Left lobe of liver (tissue), 2 donors: ENCODE data around the gene SOCS6. TPM values are rescaled to one million over a fixed set of nuclear protein-coding genes. Genes with fewer than 3 reads are reported as not detected.
A peak's percentile ranks its signal among the peaks of the same experiment; 100 is the strongest.
"Not testable (repeated sequence)": the region's sequence is repeated elsewhere in the genome, so short reads cannot be mapped to it uniquely, and the experiment has no call there.

Experiments
- ATAC-seq: fragments of 200-7000 bp; cut with Tn5 transposase; one replicate; pipeline ENCODE4 v1.9.1; 2020; ENCODE audit warnings: mild to moderate bottlenecking, moderate library complexity
- DNase-seq: peaks from one replicate; pipeline ENCODE4 v3.0.0-alpha.2; 2020; ENCODE audit warnings: low spot score
- total RNA-seq: library from RNA; stranded (reverse); gene quantifications from one replicate; pipeline ENCODE4 v1.2.1, GENCODE V29; 2021
- donor health status: DM: no; HTN: no; CAD: no; lungs with moderate emphysema.
- donor health status: DM: no; HTN: yes; CAD: no.

The SOCS6 gene
- total RNA-seq, 1 donor from 2014 or later: 12.0 TPM

GRCh38 chr18:70321616-70322015, 32.8 kb downstream of the SOCS6 start:
- DNase-seq (no peak), ATAC-seq (peak; percentile 76)

GRCh38 chr18:70322385-70322784, 33.5 kb downstream of the SOCS6 start:
- ATAC-seq: peak; percentile 51
- no peak for DNase-seq

- DNase-seq (peak; percentile 89), ATAC-seq (peak; percentile 89)
These were observed 34.1 kb downstream of the SOCS6 start for GRCh38 chr18:70322928-70323327.

GRCh38 chr18:70324897-70325296, 36.1 kb downstream of the SOCS6 start:
- no peak for DNase-seq
- ATAC-seq: no peak

- DNase-seq (no peak), ATAC-seq (no peak)
These were observed 37.4 kb downstream of the SOCS6 start for GRCh38 chr18:70326255-70326654.

- ATAC-seq (no peak), DNase-seq (no peak)
These were observed 39.3 kb downstream of the SOCS6 start for GRCh38 chr18:70328169-70328568.

- ATAC-seq (no peak), DNase-seq (no peak)
These were observed 40.2 kb downstream of the SOCS6 start for GRCh38 chr18:70329071-70329470.

GRCh38 chr18:70330887-70331286, 42.0 kb downstream of the SOCS6 start:
- ATAC-seq: no peak
- no peak for DNase-seq

GRCh38 chr18:70331456-70332097, 42.7 kb downstream of the SOCS6 start:
- ATAC-seq: no peak
- DNase-seq: no peak

- DNase-seq: no peak
- peak; percentile 38 for ATAC-seq
These were observed 43.8 kb downstream of the SOCS6 start for GRCh38 chr18:70332694-70333093.

- DNase-seq (no peak), ATAC-seq (no peak)
These were observed 44.5 kb downstream of the SOCS6 start for GRCh38 chr18:70333316-70333715.

- peak; percentile 42 for ATAC-seq
- DNase-seq: no peak
These were observed 44.9 kb downstream of the SOCS6 start for GRCh38 chr18:70333757-70334156.

GRCh38 chr18:70334264-70334663, 45.4 kb downstream of the SOCS6 start:
- no peak for DNase-seq
- no peak for ATAC-seq

GRCh38 chr18:70334728-70335329, 46.0 kb downstream of the SOCS6 start:
- ATAC-seq (peak; percentile 87), DNase-seq (peak; percentile 74)

- peak; percentile 38 for ATAC-seq
- DNase-seq: no peak
These were observed 47.3 kb downstream of the SOCS6 start for GRCh38 chr18:70335892-70336726.

GRCh38 chr18:70337139-70337972, 48.5 kb downstream of the SOCS6 start:
- ATAC-seq: peak; percentile 63
- DNase-seq: no peak

- ATAC-seq: no peak
- no peak for DNase-seq
These were observed 50.0 kb downstream of the SOCS6 start for GRCh38 chr18:70338890-70339289.

- DNase-seq: no peak
- ATAC-seq: no peak
These were observed 51.1 kb downstream of the SOCS6 start for GRCh38 chr18:70339915-70340314.

GRCh38 chr18:70348481-70348880, 59.6 kb downstream of the SOCS6 start:
- DNase-seq, ATAC-seq: not testable (repeated sequence)

GRCh38 chr18:70349316-70349715, 60.5 kb downstream of the SOCS6 start:
- DNase-seq (no peak), ATAC-seq (no peak)

- DNase-seq: no peak
These were observed 65.2 kb downstream of the SOCS6 start for GRCh38 chr18:70354080-70354479.

More at GRCh38 chr18:70354080-70354479, 65.2 kb downstream of the SOCS6 start:
- ATAC-seq: no peak
